Activated T-cell treated with anti-CD3 and anti-CD28 coated beads, Interleukin-2, amount 50 U/mL, for 4 hours (primary cell): Measurements from ENCODE around the gene TOMM40. TPM values are rescaled to one million over a fixed set of nuclear protein-coding genes. Genes with fewer than 3 reads are reported as not detected.
"Not testable (repeated sequence)": the region's sequence is repeated elsewhere in the genome, so short reads cannot be mapped to it uniquely, and the experiment has no call there.

ENCODE experiments used
- ATAC-seq, 2 donors: fragments of 200-7000 bp; cut with Tn5 transposase; one replicate each; pipeline ENCODE4 v1.10.0; 2021
- DNase-seq: peaks from one replicate; pipeline ENCODE4 v3.0.0-alpha.2; 2020
- H3K27me3 Mint-ChIP-seq: one replicate; pipeline ENCODE4 v1.8.0; 2021; ENCODE audit warnings: low read depth, mixed read lengths
- H3K36me3 Mint-ChIP-seq: one replicate; pipeline ENCODE4 v1.8.0; 2022; ENCODE audit warnings: mixed read lengths; ENCODE audit not compliant: insufficient read depth
- H3K4me1 Mint-ChIP-seq: one replicate; pipeline ENCODE4 v1.8.0; 2021; ENCODE audit warnings: low read depth, mixed read lengths
- H3K4me3 Mint-ChIP-seq: one replicate; pipeline ENCODE4 v1.8.0; 2021; ENCODE audit warnings: mild to moderate bottlenecking, moderate library complexity, mixed read lengths
- H3K9me3 Mint-ChIP-seq: one replicate; pipeline ENCODE4 v1.8.0; 2021; ENCODE audit warnings: mixed read lengths
- total RNA-seq, 3 donors: library from RNA; stranded (reverse); gene quantifications; one replicate each; pipeline ENCODE4 v1.2.1, GENCODE V29; 2021

The TOMM40 gene
- total RNA-seq, 3 donors from 2014 or later: 427 to 536 (median 461) TPM

DNA sequence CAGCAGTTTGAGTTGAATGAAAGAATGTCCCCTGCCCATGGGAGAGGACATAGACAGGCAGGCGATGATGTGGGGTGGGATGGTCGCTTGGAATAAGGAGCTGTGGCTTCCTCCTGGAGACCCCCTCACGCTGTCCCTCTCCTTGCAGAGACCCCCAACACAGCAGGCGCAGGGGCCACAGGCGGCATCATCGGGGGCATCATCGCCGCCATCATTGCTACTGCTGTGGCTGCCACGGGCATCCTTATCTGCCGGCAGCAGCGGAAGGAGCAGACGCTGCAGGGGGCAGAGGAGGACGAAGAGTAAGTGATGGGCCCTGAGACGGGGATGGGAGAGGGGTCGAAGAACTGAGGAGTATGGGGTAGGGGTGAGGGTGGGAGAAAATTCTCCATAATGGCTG lies 9.0 kb upstream of the TOMM40 start:
- no peak overlapping the region for H3K4me3 Mint-ChIP-seq
- peaks cover 3% of the 10 kb centered on the region for H3K4me1 Mint-ChIP-seq
- ATAC-seq (no peak), DNase-seq (no peak)
- H3K36me3 Mint-ChIP-seq: no peaks in the 10 kb centered on the region
- peaks cover 1% of the 10 kb centered on the region for H3K27me3 Mint-ChIP-seq
- H3K9me3 Mint-ChIP-seq: no peaks in the 10 kb centered on the region

DNA sequence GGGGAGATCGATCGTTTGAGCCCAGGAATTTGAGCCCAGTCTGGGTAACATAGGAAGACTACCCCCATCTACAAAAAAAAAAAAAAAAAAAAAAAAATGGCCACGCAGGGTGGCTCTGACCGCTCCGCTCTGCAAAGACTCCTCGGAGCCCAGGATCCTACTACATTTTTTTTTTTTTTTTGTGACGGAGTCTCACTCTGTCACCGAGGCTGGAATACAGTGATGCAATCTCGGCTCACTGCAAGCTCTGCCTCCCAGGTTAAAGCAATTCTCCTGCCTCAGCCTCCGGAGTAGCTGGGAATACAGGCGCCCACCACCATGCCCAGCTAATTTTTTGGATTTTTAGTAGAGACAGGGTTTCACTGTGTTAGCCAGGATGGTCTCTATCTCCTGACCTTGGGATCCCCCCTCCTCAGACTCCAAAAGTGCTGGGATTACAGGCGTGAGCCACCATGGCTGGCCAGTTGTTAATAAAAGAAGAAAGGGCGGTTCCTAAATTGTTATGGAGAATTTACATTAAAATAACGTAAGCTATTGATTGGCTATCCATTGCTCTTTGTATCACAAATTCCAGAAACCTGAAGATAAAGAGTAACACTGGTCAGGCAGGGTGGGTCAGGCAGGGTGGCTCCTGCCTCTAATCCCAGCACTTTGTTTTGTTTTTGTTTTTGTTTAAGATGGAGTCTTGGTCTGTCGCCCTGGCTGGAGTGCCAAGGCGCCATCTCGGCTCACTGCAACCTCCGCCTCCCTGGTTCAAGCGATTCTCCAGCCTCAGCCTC lies 8.2 kb upstream of the TOMM40 start:
- H3K4me1 Mint-ChIP-seq, H3K9me3 Mint-ChIP-seq, ATAC-seq, H3K36me3 Mint-ChIP-seq, H3K27me3 Mint-ChIP-seq, DNase-seq, H3K4me3 Mint-ChIP-seq: not testable (repeated sequence)

DNA sequence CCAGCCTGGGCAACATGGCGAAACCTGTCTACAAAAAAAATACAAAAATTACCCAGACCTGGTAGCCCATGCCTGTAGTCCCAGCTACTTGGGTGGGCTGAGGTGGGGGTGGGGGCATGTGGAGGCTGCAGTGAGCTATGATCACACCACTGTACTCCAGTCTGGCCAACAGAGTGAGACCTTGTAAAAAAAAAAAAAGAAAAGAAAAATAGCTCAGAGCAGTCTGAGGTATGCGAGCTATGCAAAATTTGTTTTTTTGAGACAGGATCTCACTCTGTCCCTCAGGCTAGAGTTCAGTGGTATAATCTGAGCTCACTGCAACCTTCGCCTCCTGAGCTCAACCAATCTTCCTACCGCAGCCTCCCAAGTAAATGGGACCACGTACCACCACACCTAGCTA lies 7.1 kb upstream of the TOMM40 start:
- peaks cover under 1% of the 10 kb centered on the region for H3K4me1 Mint-ChIP-seq
- no peaks in the 10 kb centered on the region for H3K9me3 Mint-ChIP-seq
- H3K4me3 Mint-ChIP-seq: no peak overlapping the region
- DNase-seq (no peak), ATAC-seq (no peak)
- peaks cover 1% of the 10 kb centered on the region for H3K27me3 Mint-ChIP-seq
- H3K36me3 Mint-ChIP-seq: no peaks in the 10 kb centered on the region

DNA sequence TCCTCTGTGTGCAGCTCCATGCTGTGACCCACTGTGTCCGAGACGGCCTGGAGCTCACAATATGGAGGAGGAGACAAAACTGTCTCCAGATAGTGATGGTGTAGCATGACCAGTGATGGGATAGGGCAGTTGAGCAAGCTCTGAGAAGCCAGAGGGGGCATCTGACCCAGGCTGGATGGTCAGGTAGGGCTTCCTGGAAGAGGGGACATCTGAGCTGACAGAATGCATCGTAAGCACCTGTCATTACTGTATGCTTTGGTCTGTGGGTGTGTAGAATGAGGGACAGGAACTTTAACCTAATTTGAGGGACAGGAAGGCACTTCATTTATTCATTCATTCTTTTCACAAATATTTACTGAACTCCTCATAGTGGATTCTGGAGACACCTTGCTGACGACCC lies 6.5 kb upstream of the TOMM40 start:
- no peaks in the 10 kb centered on the region for H3K36me3 Mint-ChIP-seq
- H3K4me3 Mint-ChIP-seq: no peak overlapping the region
- no peaks in the 10 kb centered on the region for H3K9me3 Mint-ChIP-seq
- DNase-seq (no peak), ATAC-seq (no peak)
- peaks cover 3% of the 10 kb centered on the region for H3K4me1 Mint-ChIP-seq
- H3K27me3 Mint-ChIP-seq: peaks cover 1% of the 10 kb centered on the region

DNA sequence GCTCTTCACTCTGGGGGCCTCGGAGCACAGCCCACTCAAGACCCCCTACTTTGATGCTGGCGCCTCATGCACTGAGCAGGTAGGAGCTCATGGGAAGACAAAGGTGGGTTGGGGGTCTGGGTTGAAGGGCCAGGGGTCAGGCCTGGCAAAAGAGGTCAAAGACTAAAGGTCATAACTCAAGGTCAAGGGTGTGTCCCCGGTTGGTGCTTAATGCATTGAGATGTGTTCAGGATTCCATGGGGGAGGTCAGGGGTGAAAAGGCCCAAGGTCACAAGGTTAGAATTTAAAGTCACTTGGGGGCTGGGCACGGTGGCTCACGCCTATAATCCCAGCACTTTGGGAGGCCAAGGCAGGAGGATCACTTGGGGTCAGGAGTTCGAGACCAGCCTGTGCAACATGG lies 4.9 kb upstream of the TOMM40 start:
- DNase-seq: no peak
- H3K36me3 Mint-ChIP-seq: no peaks in the 10 kb centered on the region
- ATAC-seq: no peak
- H3K9me3 Mint-ChIP-seq: no peaks in the 10 kb centered on the region
- H3K4me3 Mint-ChIP-seq: no peak overlapping the region
- H3K27me3 Mint-ChIP-seq: peaks cover under 1% of the 10 kb centered on the region
- peaks cover 7% of the 10 kb centered on the region for H3K4me1 Mint-ChIP-seq

DNA sequence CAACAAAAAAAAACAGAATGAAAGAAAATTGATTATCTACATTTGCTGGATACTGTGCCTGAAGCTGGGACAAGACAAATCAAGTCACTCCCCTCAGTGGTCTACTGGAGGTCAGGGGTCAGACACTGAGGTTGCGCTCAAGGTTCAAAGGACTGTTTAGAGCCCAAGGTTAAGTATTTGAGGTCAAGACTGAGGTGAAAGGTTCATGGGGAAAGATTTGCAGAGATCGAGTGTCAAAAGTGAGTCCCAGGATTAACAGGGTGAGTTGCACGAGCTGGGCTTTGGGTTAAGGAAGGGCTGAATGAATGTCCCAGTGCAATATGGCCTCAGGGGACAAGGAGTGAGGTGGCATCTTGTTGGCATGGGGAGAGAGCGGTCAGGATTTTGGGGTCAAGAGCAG lies 3.4 kb upstream of the TOMM40 start:
- Mint-ChIP-seq H3K4me1 (peaks cover 18% of the 10 kb centered on the region), H3K27me3 (no peaks in the 10 kb centered on the region), H3K36me3 (peaks cover 8% of the 10 kb centered on the region), H3K9me3 (no peaks in the 10 kb centered on the region), H3K4me3 (no peak overlapping the region)
- DNase-seq (no peak), ATAC-seq (no peak)

DNA sequence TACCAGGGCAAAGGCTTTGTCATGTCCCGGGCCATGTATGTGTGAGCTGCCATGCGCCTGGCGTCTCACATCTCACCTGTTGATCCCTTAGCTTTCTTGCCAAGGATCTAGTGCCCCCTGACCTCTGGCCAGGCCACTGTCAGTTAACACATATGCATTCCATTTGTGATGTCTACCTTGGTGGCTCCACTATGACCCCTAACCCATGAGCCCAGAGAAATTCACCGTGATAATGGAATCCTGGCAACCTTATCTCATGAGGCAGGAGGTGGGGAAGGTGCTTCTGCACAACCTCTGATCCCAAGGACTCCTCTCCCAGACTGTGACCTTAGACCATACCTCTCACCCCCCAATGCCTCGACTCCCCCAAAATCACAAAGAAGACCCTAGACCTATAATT lies 2.7 kb upstream of the TOMM40 start:
- peaks cover 15% of the 10 kb centered on the region for H3K36me3 Mint-ChIP-seq
- not testable (repeated sequence) for H3K27me3 Mint-ChIP-seq, H3K4me3 Mint-ChIP-seq, DNase-seq, ATAC-seq, H3K9me3 Mint-ChIP-seq
- H3K4me1 Mint-ChIP-seq: peaks cover 24% of the 10 kb centered on the region

DNA sequence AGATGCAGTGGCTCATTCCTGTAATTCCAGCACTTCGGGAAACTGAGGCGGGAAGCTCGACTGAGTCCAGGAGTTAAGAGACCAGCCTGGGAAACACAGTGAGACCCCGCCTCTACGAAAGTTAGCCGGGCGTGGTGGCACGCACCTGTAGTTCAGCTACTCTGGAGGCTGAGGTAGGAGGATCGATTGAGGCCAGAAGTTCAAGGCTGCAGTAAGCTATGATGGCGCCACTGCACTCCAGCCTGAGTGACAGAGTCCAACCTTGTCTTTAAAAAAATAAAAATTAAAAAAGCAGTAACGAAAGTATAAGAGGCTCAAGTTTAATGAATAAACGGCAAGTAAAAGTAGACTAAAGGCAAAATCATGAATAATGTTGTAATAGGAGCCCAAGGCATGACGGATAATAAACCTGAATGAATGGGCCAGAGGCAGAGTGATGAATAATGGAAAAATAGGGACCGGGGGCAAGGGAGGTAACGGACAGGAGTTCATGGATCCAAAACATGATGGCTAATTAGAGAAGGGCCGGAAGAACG lies 1.2 kb upstream of the TOMM40 start:
- H3K27me3 Mint-ChIP-seq: no peaks in the 10 kb centered on the region
- peaks cover 25% of the 10 kb centered on the region for H3K36me3 Mint-ChIP-seq
- H3K9me3 Mint-ChIP-seq: no peaks in the 10 kb centered on the region
- H3K4me3 Mint-ChIP-seq: peak overlapping the region; percentile 76
- ATAC-seq: no peak
- no peak for DNase-seq
- peaks cover 28% of the 10 kb centered on the region for H3K4me1 Mint-ChIP-seq

DNA sequence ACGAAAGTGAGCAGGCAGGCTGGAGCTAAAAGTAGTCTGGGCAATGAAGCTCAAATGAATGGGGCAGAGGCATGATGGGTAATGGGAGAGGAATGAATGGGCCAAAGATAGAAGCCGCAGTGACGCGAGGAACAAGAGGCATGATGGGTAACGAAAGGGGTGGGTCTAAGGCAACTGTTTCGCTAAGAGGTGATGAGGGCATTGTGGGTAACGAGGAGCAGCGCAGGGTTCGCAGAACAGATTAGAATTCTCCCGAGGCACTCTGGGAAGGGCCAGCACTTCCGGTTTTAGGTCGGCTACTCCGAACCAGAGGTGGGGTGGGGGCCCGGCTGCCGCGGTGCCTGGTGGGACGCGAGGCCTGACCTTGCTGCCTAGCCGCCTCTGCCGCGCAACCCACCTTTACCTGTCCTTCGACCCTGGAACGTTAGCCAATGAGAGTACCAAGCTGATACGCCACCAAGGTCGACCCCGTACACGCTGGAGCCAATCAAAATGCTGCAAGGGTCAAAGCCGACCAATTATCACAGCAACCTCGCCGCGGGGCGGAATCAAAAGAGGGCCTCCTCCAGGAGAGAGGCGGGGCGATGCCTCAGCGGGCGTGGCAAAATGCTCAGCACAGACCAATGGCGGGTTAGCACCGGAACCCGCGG lies 563 bp upstream of the TOMM40 start:
- peak overlapping the region; percentile 76 for H3K4me3 Mint-ChIP-seq
- H3K4me1 Mint-ChIP-seq: peaks cover 28% of the 10 kb centered on the region
- no peaks in the 10 kb centered on the region for H3K9me3 Mint-ChIP-seq
- DNase-seq: no peak
- no peaks in the 10 kb centered on the region for H3K27me3 Mint-ChIP-seq
- peaks cover 28% of the 10 kb centered on the region for H3K36me3 Mint-ChIP-seq
- ATAC-seq: peak; percentile 84 to 85

DNA sequence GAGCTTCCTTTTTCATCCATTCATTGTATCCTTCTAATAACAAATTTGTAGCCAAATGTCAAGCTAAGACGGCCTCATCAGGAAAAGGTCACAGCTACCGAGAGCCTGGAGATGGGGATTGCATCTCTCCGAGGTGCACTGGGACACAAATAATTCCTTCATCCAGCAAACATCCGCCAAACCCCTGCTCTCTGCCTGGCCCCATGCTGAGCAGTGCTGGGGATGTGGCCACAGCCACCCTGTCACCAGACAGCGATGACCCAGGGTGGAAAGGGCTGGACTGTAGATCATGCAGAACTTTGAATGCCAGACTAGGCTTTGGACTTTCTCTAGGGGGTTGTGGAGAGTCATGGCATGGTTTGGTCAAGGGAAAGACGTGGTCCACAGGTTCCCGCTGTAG lies 1.9 kb downstream of the TOMM40 start:
- DNase-seq (no peak), ATAC-seq (no peak)
- H3K36me3 Mint-ChIP-seq: peaks cover 41% of the 10 kb centered on the region
- peak overlapping the region; percentile 94 for H3K4me3 Mint-ChIP-seq
- H3K9me3 Mint-ChIP-seq: no peaks in the 10 kb centered on the region
- H3K4me1 Mint-ChIP-seq: peaks cover 28% of the 10 kb centered on the region
- no peaks in the 10 kb centered on the region for H3K27me3 Mint-ChIP-seq

DNA sequence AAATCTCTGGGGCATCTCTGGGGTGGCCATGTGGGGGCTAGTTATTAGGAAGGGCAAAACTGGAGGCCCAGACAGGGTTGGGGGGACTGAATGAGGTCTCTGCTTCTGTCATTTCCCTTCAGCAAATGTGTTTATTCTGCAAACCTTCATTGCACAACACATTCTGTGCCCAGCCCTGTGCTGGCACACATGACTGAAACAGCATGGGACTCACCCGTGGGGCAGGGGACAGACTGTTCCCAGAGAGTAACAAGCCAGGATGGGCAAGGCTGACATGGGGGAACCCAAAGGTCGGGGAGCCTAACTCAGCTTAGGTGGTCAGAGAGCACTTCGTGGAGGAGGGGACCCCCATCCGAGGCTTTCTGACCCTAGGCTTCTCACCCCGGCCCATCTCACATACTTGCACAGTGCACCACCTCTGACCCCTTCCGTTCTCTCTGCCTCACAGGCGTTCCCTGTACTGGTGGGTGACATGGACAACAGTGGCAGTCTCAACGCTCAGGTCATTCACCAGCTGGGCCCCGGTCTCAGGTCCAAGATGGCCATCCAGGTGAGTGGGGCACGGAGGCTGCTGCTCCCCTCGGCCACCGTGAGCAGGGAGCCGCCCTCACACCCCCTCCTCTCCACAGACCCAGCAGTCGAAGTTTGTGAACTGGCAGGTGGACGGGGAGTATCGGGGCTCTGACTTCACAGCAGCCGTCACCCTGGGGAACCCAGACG lies 2.4 kb downstream of the TOMM40 start:
- Mint-ChIP-seq H3K36me3 (peaks cover 45% of the 10 kb centered on the region), H3K9me3 (no peaks in the 10 kb centered on the region), H3K4me1 (peaks cover 28% of the 10 kb centered on the region), H3K4me3 (peak overlapping the region; percentile 94), H3K27me3 (no peaks in the 10 kb centered on the region)
- DNase-seq (no peak), ATAC-seq (no peak)

DNA sequence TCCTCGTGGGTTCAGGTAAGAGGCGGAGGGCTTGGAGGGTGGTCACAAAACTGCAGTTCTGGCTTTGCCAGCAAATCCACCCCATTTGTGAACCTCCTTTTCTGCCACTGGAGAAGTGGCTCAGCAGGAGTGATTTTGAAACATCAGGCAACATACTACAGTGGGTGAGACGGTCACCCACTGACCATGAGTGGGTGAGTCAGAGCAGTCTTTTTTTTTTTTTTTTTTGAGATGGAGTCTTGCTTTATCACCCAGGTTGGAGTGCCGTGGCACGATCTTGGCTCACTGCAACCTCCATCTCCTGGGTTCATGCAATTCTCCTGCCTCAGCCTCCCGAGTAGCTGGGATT lies 3.0 kb downstream of the TOMM40 start:
- H3K36me3 Mint-ChIP-seq: peaks cover 45% of the 10 kb centered on the region
- peaks cover 27% of the 10 kb centered on the region for H3K4me1 Mint-ChIP-seq
- DNase-seq: no peak
- no peak for ATAC-seq
- H3K9me3 Mint-ChIP-seq: no peaks in the 10 kb centered on the region
- H3K27me3 Mint-ChIP-seq: no peaks in the 10 kb centered on the region
- no peak overlapping the region for H3K4me3 Mint-ChIP-seq

DNA sequence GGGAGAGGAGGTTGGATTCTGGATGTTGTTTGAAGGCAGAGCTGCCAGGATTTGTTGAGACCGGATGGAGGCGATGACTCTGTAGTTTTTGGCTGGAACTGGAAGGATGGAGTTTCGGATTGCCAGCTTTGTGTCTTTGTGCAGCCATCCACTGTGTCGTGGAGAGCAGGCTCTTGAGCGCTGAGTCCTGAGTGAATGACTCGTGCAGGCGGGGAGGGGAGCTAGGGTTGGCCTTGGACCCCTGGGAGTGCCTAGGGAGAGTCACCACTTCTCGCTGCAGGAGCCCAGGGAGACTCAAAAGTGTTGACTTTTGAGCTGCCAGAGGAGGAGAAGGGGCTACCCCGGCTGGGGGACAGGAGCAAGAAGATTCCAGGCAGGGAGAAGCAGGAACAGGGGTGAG lies 3.9 kb downstream of the TOMM40 start:
- DNase-seq (no peak), ATAC-seq (no peak)
- H3K36me3 Mint-ChIP-seq: peaks cover 45% of the 10 kb centered on the region
- no peaks in the 10 kb centered on the region for H3K27me3 Mint-ChIP-seq
- peaks cover 25% of the 10 kb centered on the region for H3K4me1 Mint-ChIP-seq
- H3K4me3 Mint-ChIP-seq: no peak overlapping the region
- H3K9me3 Mint-ChIP-seq: no peaks in the 10 kb centered on the region

DNA sequence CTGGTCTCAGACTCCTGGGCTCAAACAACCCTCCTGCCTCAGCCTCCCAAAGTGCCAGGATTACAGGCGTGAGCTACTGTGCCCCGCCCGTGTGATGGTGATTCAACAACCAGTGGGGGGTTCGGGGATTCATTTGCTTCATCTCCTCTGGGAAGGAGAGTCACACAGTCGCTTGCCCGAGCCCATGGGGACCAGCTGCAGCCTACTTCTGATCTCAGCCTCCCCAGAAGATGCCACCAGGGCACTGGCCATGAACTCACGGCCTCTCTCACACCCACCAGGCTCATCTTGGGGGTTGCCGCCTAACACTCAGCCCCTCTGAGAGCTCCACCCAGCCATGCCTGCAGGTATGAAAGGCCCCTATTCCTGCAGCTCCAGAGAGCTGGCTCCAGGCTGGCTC lies 6.8 kb downstream of the TOMM40 start:
- Mint-ChIP-seq H3K36me3 (peaks cover 44% of the 10 kb centered on the region), H3K4me1 (peaks cover 8% of the 10 kb centered on the region), H3K4me3 (no peak overlapping the region), H3K9me3 (no peaks in the 10 kb centered on the region), H3K27me3 (no peaks in the 10 kb centered on the region)
- DNase-seq: no peak
- ATAC-seq: no peak
